GM18499 (cell line): ENCODE data around the gene CTDNEP1.

ENCODE experiments used
- ATAC-seq: cut with Tn5 transposase; IDR thresholded peaks from one replicate; pipeline ENCODE4 v1.9.1; 2021; ENCODE audit warnings: moderate number of reproducible peaks; ENCODE audit not compliant: insufficient read depth, unreplicated experiment

The CTDNEP1 gene

GRCh38 chr17:7251661-7252175 lies at the start of gene CTDNEP1:
Gene CTDNEP1 (minus strand): TSS chr17:7251734. CDS start chr17:7251296, 438 bp downstream.
- ATAC-seq: peak; percentile 77

- ATAC-seq: no peak
Observed at GRCh38 chr17:7296189-7296861, 44.8 kb upstream of the CTDNEP1 start.

- ATAC-seq: no peak
Observed at GRCh38 chr17:7295230-7296180, 44.0 kb upstream of the CTDNEP1 start.

- ATAC-seq: no peak
Observed at GRCh38 chr17:7294614-7295153, 43.1 kb upstream of the CTDNEP1 start, which contains the start of gene YBX2. Gene YBX2 (minus strand): TSS chr17:7294639. CDS start chr17:7294500, 139 bp downstream.

- ATAC-seq: no peak
Observed at GRCh38 chr17:7293816-7294613, 42.5 kb upstream of the CTDNEP1 start.

GRCh38 chr17:7293159-7293558 lies 41.6 kb upstream of the CTDNEP1 start:
- no peak for ATAC-seq

- ATAC-seq: no peak
Observed at GRCh38 chr17:7292729-7293128, 41.2 kb upstream of the CTDNEP1 start.

- ATAC-seq: no peak
Observed at GRCh38 chr17:7292194-7292593, 40.7 kb upstream of the CTDNEP1 start.

GRCh38 chr17:7290685-7291084 lies 39.2 kb upstream of the CTDNEP1 start:
- ATAC-seq: no peak

GRCh38 chr17:7290166-7290565 lies 38.6 kb upstream of the CTDNEP1 start:
- ATAC-seq: no peak

GRCh38 chr17:7289256-7290032 lies 37.9 kb upstream of the CTDNEP1 start:
- no peak for ATAC-seq

- ATAC-seq: no peak
Observed at GRCh38 chr17:7285679-7286078, 34.1 kb upstream of the CTDNEP1 start.

- ATAC-seq: no peak
Observed at GRCh38 chr17:7284911-7285310, 33.4 kb upstream of the CTDNEP1 start.

GRCh38 chr17:7283471-7284216 lies 32.1 kb upstream of the CTDNEP1 start:
- ATAC-seq: no peak

GRCh38 chr17:7282752-7283321 lies 31.3 kb upstream of the CTDNEP1 start:
- no peak for ATAC-seq

GRCh38 chr17:7281953-7282751 lies 30.6 kb upstream of the CTDNEP1 start:
- ATAC-seq: no peak
